ENCODE measurements around the gene ABHD8. TPM values are rescaled to one million over a fixed set of nuclear protein-coding genes. Genes with fewer than 3 reads are reported as not detected.

The ABHD8 gene
- total and polyA plus RNA-seq, 2 donors (not counting 1 experiment from before 2014, with no cell fraction given) = 5.2 to 7.2 TPM

- intact Hi-C loops (cut with micrococcal nuclease) = no loop called here
- Histone ChIP-seq H3K9ac (ENCODE audit: low read length) (no peak overlapping the region), H3K4me1 (ENCODE audit: control insufficient read depth in 2 of 2, insufficient read depth in 2 of 2, low read length in 2 of 2) (peaks cover 5 to 10% of the 10 kb centered on the region in 2 donors), H2AFZ (ENCODE audit: insufficient read depth, low read depth, low read length, poor library complexity, severe bottlenecking) (no peak overlapping the region), H3K9me3 (ENCODE audit: control extremely low read depth in 1 of 3, control insufficient read depth in 2 of 3, insufficient read depth in 1 of 3, low read length in 2 of 3) (no peaks in the 10 kb centered on the region), H3K4me3 (ENCODE audit: control extremely low read depth in 1 of 5, extremely low read depth in 1 of 5, insufficient read depth in 1 of 5, low read depth in 2 of 5, low read length in 4 of 5) (no peak overlapping the region), H3K4me2 (replicated peaks; ENCODE audit: low read depth, low read length, poor library complexity, severe bottlenecking) (no peak overlapping the region), H3K36me3 (replicated peaks in 1 of 2; ENCODE audit: control extremely low read depth in 1 of 2, control insufficient read depth in 1 of 2, extremely low read depth in 1 of 2, insufficient read depth in 2 of 2, low read length in 1 of 2) (no peaks in the 10 kb centered on the region), H3K27me3 (replicated peaks in 1 of 4; ENCODE audit: control extremely low read depth in 1 of 4, control insufficient read depth in 3 of 4, insufficient read depth in 4 of 4, low read length in 3 of 4) (no peaks in the 10 kb centered on the region), H4K20me1 (ENCODE audit: control insufficient read depth, insufficient read depth, low read length, poor library complexity, severe bottlenecking) (no peaks in the 10 kb centered on the region), H3K27ac (ENCODE audit: low read length in 2 of 2) (no peak overlapping the region), H3K79me2 (ENCODE audit: control insufficient read depth, insufficient read depth, low read length) (no peaks in the 10 kb centered on the region)
- CTCF ChIA-PET = interaction anchor here (0.8 to 2.0 kb wide), 3 partner anchors 10 to 15 kb away, joined by 3 to 7 read pairs (median 6); no protein-coding TSS in a partner anchor
- WGBS (ENCODE audit: insufficient coverage) = 92% methylated on average over 15 of the region's 15 CpGs
- no peak overlapping the region for H3K27ac Mint-ChIP-seq
- H3K4me1 Mint-ChIP-seq = peaks cover 8% of the 10 kb centered on the region
- DNase-seq (no peak), ATAC-seq (ENCODE audit: low read depth) (no peak)
- POLR2A ChIA-PET = no interaction called here
- no peak overlapping the region for H3K4me3 Mint-ChIP-seq
- TF ChIP-seq EZH2 (IDR thresholded peaks at IDR 0.05; ENCODE audit: borderline replicate concordance, insufficient read depth, low read depth, low read length, poor library complexity, severe bottlenecking) = no peak
- TF ChIP-seq CTCF (IDR thresholded peaks at IDR 0.05) = no peak
- no peaks in the 10 kb centered on the region for H3K27me3 Mint-ChIP-seq
- no peaks in the 10 kb centered on the region for H3K9me3 Mint-ChIP-seq (ENCODE audit: insufficient read depth)
Measured at GRCh38 chr19:17249887-17250548, 53.2 kb downstream of the ABHD8 start.

- intact Hi-C loops (cut with micrococcal nuclease) = no loop called here
- no peaks in the 10 kb centered on the region for H4K20me1 ChIP-seq (ENCODE audit: control insufficient read depth, insufficient read depth, low read length, poor library complexity, severe bottlenecking)
- Mint-ChIP-seq H3K27me3 (no peaks in the 10 kb centered on the region), H3K27ac (no peak overlapping the region), H3K4me1 (peaks cover 18% of the 10 kb centered on the region), H3K9me3 (ENCODE audit: insufficient read depth) (no peaks in the 10 kb centered on the region), H3K4me3 (no peak overlapping the region)
- no peaks in the 10 kb centered on the region for H3K36me3 ChIP-seq (replicated peaks in 1 of 2; ENCODE audit: control extremely low read depth in 1 of 2, control insufficient read depth in 1 of 2, extremely low read depth in 1 of 2, insufficient read depth in 2 of 2, low read length in 1 of 2)
- DNase-seq (no peak), ATAC-seq (ENCODE audit: low read depth) (no peak)
- WGBS (ENCODE audit: insufficient coverage) = 94% methylated on average over 19 of the region's 21 CpGs
- CTCF ChIA-PET = interaction anchor here (0.6 to 2.0 kb wide), 5 partner anchors 10 to 35 kb away, joined by 3 to 7 read pairs (median 4); no protein-coding TSS in a partner anchor
- no peaks in the 10 kb centered on the region for H3K79me2 ChIP-seq (ENCODE audit: control insufficient read depth, insufficient read depth, low read length)
- H3K9ac ChIP-seq (ENCODE audit: low read length) = no peak overlapping the region
- POLR2A ChIA-PET = no interaction called here
- TF ChIP-seq EZH2 (IDR thresholded peaks at IDR 0.05; ENCODE audit: borderline replicate concordance, insufficient read depth, low read depth, low read length, poor library complexity, severe bottlenecking) = no peak
- TF ChIP-seq CTCF (IDR thresholded peaks at IDR 0.05) = no peak
- H3K9me3 ChIP-seq (ENCODE audit: control extremely low read depth in 1 of 3, control insufficient read depth in 2 of 3, insufficient read depth in 1 of 3, low read length in 2 of 3) = no peaks in the 10 kb centered on the region
- H3K27ac ChIP-seq (ENCODE audit: low read length in 2 of 2) = no peak overlapping the region
- no peak overlapping the region for H2AFZ ChIP-seq (ENCODE audit: insufficient read depth, low read depth, low read length, poor library complexity, severe bottlenecking)
- no peaks in the 10 kb centered on the region for H3K27me3 ChIP-seq (replicated peaks in 1 of 4; ENCODE audit: control extremely low read depth in 1 of 4, control insufficient read depth in 3 of 4, insufficient read depth in 4 of 4, low read length in 3 of 4)
- no peak overlapping the region for H3K4me3 ChIP-seq (ENCODE audit: control extremely low read depth in 1 of 5, extremely low read depth in 1 of 5, insufficient read depth in 1 of 5, low read depth in 2 of 5, low read length in 4 of 5)
- no peak overlapping the region for H3K4me2 ChIP-seq (replicated peaks; ENCODE audit: low read depth, low read length, poor library complexity, severe bottlenecking)
- H3K4me1 ChIP-seq (ENCODE audit: control insufficient read depth in 2 of 2, insufficient read depth in 2 of 2, low read length in 2 of 2) = peaks cover 5 to 21% of the 10 kb centered on the region in 2 donors
Measured at GRCh38 chr19:17248011-17248776, 55.0 kb downstream of the ABHD8 start.
